GM19397 (cell line): ENCODE data around the gene ARHGEF4.

Source experiments
- ATAC-seq: cut with Tn5 transposase; IDR thresholded peaks from one replicate; pipeline ENCODE4 v1.9.1; 2021; ENCODE audit warnings: mild to moderate bottlenecking, moderate library complexity; ENCODE audit not compliant: unreplicated experiment

The ARHGEF4 gene

DNA sequence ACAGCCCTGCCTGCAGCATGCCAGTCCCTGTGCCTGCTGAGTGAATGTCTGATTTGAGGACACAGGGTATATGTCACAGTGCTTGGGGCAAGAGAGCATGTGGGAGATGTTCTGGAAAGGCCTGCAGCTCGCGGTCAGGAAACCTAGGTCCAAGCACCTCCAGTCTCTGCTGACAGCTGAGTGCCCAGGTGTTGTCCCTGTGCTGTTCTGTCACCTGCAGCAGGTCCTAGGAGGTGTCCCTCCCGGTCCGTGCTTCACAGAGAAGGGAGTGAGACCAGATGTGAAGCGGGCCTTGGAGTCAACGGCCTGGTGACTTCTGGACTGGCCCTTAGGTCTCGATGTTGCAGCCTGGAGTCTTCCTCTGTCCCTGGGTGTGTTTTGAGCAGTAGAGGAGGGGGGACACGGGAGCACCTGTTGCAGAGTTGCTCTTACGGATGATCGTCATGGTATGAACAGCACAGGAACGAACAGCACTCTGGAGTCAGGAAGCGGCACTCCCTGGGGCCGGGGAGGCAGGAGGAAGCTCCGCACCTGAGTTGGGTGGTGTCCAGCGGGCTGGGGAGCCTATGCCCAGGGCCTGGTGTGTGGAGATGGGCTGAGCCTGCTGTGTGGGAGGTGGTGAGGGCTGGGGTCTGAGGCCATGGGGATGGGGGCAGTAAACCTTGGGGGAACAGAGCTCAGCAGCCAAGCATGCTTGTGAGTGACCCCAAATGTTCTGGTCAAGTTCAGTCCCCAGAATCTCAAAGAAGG is 21.6 kb upstream of the ARHGEF4 start:
- ATAC-seq: no peak

DNA sequence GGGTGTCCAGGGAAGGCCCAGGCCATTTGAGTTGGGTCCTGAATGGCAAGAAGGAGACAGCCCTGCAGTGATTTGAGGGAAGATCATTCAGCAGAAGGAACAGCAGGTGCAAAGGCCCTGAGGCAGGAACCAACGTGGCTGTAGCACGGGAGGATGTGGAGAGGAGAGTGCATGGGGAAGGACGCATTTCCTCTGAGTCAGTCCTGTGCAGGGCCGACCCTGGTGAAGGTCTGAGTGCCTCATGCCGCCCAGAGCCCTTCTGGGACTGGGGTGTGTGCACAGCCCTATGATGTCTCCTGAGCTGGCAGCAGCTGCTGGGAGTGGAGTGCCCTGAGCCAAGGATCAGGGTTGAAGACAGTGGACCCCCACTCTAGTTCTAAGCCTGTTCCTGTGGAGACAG is 17.9 kb upstream of the ARHGEF4 start:
- ATAC-seq: no peak

DNA sequence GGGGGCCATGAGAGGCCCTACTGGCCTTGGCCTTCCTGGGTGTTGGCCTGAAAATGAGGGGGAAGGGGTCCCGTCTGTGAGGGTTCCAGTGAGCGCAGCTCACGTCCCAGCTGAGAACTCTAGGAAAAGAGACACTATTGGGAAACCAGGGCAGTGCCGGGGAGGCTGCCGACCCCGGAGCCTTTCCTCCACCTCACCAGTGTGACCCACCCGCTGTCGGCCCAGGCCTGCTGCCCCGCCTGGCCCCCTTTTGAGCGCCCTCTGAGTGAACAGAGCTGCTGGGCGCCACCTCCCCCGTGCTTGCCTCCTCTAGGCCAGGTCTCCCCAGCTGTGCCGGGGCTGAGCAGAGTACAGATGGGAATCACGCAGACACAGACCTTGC is 17.5 kb upstream of the ARHGEF4 start:
- no peak for ATAC-seq

GRCh38 chr2:130819608-130820278 is 17.0 kb upstream of the ARHGEF4 start:
- no peak for ATAC-seq

- no peak for ATAC-seq
These were observed 16.3 kb upstream of the ARHGEF4 start for GRCh38 chr2:130820279-130820861.

DNA sequence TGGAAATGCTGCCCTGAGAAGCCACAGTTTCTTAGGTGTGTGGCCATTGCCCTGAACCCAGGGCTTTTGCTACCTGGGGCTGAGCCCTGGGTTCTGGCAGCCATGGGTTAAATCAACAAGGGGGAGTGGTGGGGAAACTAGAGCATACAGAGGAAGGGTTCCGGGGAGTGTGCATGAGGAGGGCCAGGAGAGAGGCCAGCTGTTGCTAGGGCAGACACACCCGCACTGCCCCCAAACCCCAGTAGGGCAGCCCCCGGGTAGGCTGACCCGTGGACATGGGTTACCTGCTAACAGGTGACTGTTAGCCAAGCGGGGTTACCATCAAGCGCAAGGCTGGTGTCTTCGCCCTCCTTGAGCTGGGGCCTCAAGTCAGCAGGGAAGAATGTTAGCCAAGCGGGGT is 14.8 kb upstream of the ARHGEF4 start:
- no peak for ATAC-seq

GRCh38 chr2:130822766-130823165 is 13.9 kb upstream of the ARHGEF4 start:
- ATAC-seq: no peak

DNA sequence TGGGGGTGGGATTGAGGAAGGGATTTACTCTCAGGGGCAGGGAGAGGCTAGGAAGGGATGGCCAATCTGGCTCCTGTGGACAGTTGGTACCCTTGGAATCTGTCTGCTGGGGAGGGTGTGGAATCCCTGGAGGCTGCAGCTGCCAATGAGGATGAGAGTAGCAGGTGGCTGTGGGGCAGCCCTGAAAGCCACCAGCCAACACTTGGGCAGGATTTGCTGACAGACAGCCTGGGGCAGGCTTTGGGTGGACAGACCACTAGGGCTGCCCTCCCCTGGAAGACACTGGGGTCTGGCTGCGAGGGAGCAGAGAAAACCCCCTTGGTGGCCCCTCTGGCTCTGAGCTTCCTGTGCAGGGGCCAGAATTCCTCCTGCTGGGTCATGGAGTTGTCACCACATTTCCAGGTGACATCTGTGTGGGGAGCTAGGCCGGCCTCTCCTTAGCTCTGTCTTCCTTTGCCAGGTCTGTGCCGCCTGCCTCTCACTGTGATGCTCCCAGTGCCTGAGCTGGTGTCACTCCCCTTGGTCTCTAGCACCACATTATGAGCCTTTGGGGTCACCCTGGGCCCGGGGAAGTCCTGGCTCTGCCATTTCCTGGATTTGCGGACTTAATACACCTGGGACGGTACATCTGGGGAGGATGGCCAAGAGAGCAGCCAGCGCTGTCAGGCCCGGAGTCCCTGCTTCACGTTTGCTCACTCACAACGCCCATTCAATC is 13.4 kb upstream of the ARHGEF4 start:
- no peak for ATAC-seq

GRCh38 chr2:130823886-130824491 is 12.7 kb upstream of the ARHGEF4 start:
- peak; percentile 40 for ATAC-seq

DNA sequence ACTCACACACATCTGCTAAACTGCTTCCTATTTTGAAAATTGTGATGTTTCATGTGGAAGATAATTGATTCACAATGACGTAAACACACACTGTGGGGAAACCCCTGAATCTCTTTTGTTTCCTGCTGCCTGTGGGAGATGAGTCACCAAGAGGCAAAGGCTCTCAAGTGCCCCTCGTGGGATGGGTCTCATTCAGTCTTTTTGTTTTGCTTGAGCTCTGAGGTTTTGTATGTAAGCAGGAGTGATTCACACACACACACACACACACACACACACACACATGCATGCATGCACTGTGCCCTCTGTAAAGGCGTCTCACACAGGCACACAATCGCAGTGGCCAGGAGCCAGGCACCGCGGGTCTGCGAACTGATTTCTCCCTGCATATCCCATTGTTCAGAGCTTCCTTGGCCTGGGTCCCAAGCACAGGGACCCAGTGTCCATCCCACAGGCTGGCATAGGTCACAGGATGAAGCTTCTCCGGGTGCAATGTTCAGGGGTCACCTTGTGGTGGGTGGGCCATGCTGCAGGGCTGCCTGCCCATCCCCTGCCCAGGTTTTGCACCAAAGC is 12.1 kb upstream of the ARHGEF4 start:
- ATAC-seq: peak; percentile 71

DNA sequence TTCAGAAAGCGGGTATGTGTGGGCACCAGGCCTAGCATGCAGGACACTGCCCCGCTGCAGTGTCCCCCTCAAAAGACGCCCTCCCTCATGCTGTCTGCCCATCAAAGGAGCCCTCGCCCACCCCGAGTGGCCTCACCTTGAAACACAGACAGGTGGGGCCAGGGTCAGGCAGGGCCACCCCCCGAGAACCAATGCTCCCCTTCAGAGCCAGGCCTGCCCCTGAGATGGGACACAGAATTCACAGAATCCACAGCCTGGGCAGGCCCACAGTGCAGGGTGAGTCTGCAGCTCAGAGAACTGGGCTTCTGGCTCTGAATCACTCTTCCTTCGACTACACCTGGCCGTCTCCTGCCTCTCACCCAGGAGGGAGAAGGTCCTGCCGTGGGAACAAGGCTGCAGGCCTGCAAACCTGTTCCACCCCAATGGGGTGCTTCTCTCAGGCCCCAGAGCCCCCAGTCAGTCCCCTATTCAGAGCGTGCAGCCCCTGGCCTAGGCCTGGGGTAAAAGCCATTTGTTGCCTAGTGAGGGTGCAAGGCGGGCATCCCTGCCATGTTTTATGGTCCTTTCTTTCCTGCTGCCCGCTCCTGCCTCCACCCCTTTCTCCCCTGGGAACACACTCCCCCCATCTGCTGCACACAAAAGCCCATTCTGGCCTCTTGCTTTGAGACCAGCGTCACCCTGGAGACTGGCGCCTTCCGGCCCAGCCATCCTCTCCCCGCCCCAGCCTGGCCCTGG is 11.3 kb upstream of the ARHGEF4 start:
- no peak for ATAC-seq

DNA sequence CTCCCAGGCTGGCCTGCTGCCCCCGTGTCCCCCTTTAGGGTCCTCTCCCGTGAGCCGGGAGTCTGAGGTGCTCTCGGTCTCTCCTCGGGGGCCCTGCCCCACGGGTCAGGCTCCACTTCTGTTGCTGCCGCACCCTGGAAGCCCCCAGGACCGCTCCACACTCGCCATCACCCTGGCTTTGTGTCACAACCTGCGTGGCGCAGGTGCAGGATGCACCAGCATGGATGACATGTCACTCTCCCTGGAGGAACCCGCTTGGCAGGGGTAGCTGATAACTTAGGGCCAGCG is 10.8 kb upstream of the ARHGEF4 start:
- ATAC-seq: no peak

DNA sequence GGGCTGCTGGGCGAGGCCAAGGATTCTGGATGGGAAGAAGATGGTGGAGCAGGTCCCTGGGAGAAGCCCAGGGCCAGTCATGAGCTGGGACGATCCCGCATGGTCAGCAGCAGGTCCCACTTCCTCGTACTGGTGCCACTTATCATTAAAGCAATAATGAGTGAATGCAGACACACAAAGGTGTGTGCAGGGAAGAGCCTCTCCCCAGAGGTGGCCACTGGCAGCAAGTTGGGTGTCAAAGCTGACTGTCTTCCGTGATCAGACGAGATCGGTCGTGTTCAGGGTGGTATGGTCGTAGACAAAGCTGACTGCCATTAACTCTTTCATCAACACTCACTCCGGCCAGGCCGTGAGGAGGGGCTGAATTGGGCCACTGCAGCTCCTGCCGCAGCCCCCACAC is 10.3 kb upstream of the ARHGEF4 start:
- ATAC-seq: no peak

DNA sequence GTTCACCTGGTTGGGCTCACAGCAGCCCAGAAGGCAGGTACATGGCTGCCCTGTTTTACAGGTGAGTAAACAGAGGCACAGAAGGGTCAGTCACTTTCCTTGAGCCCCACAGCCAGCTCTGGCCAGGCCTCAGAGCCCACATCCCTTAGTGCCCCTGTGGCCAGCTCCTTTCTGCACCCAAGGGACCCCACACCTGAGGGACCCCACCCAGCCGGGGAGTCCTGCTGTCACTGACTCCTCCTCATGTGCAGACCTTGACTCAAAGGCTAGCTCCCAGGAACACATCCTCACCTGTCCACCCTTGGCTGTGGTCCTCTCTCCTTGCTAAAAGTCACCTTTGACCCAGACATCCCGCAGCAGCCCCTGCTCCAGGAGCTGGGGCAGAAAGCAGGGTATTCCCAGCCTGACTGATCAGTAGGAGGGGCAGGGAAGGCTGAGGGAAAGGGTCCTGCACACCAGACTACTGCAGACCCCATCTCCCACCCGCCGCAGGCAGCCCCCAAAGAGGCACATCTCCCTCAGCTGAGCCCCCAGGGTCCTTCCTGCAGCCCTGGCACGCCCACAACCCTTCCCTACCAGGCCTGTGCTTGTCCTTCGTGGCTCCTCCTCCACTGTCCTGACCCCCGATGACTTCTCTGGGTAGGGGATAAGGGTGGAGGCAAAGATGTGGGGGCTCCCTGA is 9.8 kb upstream of the ARHGEF4 start:
- no peak for ATAC-seq

DNA sequence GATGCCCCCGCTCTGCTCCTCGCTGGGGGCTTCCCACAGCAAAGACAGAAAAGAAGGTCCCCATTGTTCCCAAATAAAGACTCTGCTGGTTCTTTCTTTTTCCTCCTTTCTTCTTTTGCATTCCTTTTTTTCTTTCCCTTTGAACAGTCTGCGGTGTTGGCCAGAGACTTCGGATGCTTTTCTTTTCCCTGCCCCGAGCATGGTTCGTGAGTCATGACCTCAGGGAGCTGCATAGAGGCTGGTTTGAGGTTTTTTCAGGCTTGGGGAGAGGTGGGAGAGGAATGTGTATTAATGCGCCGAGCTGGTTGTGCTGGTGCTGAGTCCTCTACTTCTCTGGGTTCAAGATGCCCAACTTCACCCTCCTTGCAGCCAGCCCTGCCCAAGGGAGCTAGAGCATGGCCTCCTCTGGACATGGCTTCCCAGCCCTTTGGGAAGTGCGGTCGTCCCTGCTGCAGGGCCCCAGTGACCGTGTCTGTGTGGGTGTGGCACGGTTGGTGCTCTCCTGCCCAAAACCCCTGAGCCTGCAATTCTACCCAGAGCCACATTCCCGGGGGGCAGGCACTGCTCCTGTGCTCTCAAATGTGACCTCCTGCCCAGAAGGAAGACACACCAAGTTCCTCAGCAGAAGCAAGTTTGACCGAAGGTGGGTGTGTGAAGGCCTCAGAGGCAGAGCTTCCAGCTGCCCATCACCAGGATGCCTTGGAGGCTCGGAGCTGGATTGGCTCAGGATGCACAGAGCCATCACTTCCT is 9.0 kb upstream of the ARHGEF4 start:
- ATAC-seq: no peak

DNA sequence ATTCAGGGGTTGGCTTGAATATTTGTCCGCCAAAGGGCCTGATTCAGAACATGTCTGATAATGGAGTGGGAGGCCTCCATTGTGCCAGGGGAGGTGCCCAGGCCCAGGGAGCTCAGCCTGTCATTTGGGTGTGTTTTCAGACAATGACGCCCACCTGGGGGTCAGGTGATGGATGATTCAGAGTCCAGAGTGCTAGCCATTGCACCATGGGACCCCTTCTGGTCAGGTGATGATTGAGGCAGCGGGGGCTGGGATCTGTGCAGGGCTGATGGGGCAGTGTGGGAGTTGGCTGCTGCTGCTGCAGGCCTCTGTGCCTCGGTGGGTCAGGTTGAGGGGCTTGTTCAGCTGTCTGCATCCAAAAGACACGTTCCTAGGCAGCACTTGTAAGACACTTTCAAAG is 8.3 kb upstream of the ARHGEF4 start:
- ATAC-seq: no peak

GRCh38 chr2:130829015-130829414 is 7.7 kb upstream of the ARHGEF4 start:
- no peak for ATAC-seq

DNA sequence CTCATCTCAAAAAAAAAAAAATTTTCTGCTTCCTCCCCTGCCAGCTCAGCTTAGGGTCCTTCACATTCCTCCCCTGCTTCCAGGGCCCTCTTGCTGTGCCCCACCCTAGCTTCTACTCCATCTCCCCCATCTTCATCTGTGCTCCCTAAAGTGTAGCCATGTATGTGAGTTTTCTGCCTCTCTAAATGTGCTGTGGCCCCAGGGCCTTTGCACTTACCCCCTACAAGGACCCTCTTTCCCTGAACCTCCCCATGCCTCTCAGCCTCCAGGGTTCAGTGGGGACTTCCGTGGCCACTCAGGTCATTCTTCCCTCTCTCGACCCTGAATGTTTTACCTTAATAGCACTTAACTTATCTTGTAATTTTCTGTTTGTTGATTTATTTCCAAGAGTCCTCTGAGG is 6.2 kb upstream of the ARHGEF4 start:
- no peak for ATAC-seq

GRCh38 chr2:130831356-130831755 is 5.4 kb upstream of the ARHGEF4 start:
- no peak for ATAC-seq
